ENCODE data around the gene C6orf52.

The C6orf52 gene

DNA sequence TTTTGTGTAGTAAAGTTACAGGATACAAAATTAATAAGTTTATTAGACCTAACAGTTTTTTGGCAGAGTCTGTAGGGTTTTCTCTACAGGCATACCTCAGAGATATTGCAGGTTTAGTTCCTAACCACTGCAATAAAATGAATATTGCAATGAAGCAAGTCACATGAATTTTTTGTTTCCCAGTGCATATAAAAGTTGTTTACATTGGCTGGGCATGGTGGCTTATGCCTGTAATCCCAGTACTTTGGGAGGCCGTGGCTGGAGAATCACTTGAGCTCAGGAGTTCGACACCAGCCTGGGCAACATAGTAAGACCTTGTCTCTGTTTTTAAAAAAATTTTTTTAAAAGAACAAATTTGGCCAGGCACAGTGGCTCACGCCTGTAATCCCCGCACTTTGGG, 16.0 kb downstream of the C6orf52 start:
- TF ChIP-seq, protein P1, sequence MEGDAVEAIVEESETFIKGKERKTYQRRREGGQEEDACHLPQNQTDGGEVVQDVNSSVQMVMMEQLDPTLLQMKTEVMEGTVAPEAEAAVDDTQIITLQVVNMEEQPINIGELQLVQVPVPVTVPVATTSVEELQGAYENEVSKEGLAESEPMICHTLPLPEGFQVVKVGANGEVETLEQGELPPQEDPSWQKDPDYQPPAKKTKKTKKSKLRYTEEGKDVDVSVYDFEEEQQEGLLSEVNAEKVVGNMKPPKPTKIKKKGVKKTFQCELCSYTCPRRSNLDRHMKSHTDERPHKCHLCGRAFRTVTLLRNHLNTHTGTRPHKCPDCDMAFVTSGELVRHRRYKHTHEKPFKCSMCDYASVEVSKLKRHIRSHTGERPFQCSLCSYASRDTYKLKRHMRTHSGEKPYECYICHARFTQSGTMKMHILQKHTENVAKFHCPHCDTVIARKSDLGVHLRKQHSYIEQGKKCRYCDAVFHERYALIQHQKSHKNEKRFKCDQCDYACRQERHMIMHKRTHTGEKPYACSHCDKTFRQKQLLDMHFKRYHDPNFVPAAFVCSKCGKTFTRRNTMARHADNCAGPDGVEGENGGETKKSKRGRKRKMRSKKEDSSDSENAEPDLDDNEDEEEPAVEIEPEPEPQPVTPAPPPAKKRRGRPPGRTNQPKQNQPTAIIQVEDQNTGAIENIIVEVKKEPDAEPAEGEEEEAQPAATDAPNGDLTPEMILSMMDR (IDR thresholded peaks at IDR 0.05), result no peak

DNA sequence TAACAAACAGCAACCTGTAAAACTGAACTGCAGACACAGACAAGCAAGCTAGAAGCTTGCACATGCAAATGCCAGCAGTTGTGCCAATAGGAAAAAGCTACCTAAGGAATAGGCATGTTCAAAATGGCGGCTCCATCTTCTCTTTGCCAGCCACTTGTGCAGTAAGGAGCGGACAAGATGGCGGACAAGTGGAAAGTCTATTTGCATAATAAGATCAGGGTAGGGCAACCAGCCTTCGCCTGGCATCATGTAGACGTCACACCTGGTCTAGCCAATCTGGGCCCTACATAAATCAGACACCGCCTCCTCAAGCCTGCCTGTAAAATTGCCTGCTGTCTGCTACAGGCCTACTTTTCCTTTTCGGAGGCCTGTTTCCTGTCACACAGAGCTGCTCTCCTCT, 18.0 kb downstream of the C6orf52 start:
- TF ChIP-seq, protein P1 (IDR thresholded peaks at IDR 0.05), result no peak

DNA sequence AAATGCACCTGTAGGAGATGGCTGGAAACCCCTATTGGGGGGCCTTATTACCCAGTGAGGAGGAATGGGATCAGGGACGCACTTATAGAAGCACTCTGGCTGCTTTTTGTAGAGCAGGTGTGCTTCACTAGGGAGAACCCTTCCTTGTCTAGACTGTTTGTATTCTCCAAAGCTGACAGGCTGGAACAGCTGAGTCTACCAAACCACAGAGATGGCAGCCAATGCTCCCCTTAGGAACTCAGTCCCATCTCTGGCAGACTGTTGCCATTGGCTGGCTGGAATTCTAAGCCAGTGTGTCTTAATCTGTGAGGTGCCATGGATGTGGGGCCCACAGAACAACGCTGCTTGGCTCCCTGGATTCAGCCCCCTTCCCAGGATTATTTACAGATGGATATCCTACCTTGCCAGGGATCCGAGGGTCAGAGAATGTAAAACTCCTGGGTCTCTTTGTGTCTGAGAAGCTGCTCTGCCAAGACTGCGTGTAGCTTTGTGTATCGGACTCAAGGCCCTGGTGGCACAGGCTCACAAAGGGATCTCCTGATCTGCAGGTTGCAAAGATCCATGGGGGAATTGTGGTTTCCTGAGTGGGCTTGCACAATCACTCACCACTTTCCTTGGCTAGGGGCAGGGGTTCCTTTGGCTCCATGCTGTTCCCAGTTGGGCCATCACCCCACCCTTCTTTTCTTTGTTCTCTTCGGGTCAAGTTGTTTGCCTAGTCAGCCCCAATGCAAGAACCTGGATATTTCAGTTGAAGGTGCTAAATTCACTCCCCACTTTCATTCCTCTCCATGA, 26.1 kb downstream of the C6orf52 start:
- TF ChIP-seq, protein P1 (IDR thresholded peaks at IDR 0.05), result no peak

DNA sequence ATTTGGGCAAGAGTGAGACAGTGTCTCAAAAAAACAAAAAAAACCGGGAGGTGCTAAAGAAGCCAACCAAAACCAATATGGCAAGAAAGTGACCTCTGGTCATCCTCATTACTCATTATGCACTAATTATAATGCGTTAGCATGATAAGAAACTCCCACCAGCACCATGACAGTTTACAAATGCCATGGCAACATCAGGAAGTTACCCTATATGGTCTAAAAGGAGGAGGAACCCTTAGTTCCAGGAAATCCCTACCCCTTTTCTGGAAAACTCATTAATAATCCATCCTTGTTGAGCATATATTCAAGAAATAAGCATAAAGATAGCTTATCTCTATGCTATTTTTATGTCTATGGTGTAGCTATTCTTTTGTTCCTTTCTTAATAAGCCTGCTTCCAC, 31.7 kb downstream of the C6orf52 start:
- TF ChIP-seq, protein P1 (IDR thresholded peaks at IDR 0.05), result no peak

DNA sequence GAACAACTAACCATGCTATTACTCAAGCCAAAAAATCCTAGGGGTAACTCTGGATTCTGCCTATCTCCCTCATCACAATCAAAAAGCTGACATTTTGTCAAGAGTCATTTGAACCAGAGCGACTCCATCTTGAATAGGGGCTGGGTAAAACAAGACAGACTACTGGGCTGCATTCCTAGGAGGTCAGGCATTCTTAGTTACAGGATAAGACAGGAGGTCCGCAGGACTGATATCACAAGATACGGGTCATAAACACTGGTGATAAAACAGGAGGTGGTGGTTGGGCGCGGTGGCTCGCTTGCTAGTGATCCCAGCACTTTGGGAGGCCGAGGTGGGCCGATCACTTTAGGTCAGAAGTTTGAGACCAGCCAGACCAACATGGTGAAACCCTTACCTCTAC, 32.2 kb downstream of the C6orf52 start:
- TF ChIP-seq, protein P1 (IDR thresholded peaks at IDR 0.05), result no peak

DNA sequence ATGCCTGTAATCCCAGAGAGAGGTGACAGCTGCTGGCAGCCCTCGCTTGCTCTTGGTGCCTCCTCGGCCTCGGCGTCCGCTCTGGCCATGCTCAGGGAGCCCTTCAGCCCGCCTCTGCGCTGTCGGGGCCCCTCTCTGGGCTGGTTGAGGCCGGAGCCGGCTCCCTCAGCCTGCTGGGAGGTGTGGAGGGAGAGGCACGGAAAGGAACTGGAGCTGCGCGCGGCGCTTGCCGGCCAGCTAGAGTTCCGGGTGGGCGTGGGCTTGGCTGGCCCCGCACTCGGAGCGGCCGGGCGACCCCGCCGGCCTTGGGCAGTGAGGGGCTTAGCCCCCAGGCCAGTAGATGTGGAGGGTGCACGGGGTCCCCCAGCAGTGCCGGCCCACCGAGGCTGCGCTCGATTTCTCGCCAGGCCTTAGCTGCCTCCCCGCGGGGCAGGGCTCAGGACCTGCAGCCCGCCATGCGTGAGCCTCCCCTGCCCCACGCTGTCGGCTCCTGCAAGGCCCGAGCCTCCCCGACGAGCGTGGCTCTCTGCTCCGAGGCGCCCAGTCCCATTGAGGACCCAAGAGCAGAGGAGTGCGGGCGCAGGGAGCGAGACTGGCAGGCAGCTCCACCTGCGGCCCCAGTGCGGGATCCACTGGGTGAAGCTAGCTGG, 34.6 kb downstream of the C6orf52 start:
- TF ChIP-seq, protein P1 (IDR thresholded peaks at IDR 0.05), result no peak

DNA sequence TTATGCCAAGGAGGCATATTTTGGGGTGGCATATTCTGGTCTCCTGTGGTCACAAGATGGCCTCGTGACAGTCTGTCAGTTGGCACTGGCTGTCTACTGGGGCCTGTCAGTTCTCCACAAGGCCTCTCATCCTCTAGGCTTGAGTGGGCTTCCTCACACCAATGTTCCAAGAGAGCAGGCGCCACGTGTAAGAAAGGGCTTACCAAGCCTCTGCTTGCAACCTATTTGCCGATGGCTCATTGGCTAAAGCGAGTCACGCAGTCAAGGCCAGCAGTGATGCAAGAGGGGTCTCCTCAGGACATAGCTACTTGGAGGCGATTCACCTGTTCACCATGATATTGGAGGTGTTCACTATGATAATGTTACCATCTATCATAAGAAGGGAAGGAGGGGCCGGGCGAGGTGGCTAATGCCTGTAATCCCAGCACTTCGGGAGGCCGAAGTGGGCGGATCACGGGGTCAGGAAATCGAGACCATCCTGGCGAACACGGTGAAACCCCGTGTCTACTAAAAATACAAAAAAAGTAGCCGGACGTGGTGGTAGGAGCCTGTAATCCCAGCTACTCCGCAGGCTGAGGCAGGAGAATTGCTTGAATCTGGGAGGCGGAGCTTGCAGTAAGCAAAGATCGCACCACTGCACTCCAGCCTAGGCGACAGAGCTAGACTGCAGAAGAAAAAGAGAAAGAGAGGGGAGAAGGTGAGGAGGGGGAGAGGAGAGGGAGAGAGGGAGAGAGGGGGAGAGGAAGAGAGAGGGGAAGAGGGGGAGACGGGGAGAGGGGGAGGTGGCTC, 35.3 kb downstream of the C6orf52 start:
- TF ChIP-seq, protein P1 (IDR thresholded peaks at IDR 0.05), result no peak
